Left lung (tissue), 10 donors: ENCODE measurements around the gene MACROD2. TPM values are rescaled to one million over a fixed set of nuclear protein-coding genes. Genes with fewer than 3 reads are reported as not detected.

ENCODE experiments used
- ATAC-seq: fragments of 200-7000 bp; cut with Tn5 transposase; one replicate; pipeline ENCODE4 v1.9.1; 2020; ENCODE audit warnings: moderate library complexity
- DNase-seq, 4 donors: peaks; one replicate each; pipeline ENCODE4 v3.0.0-alpha.2; 2013 to 2020
- H3K27ac ChIP-seq, 2 donors: fragments of 200-600 bp; sonication (generic) in 1 of 2; one replicate each; pipeline versions ENCODE4 v1.5.0 to v1.8.0; 2020 to 2021
- H3K27me3 ChIP-seq, 2 donors: fragments of 200-600 bp; sonication (generic) in 1 of 2; one replicate each; pipeline versions ENCODE4 v1.5.0 to v1.8.0; 2020 to 2021
- H3K36me3 ChIP-seq, 2 donors: fragments of 200-600 bp; sonication (generic) in 1 of 2; one replicate each; pipeline versions ENCODE4 v1.5.0 to v1.8.0; 2020 to 2021
- H3K4me1 ChIP-seq, 2 donors: fragments of 200-600 bp; one replicate each; pipeline ENCODE4 v1.8.0; 2021
- H3K4me3 ChIP-seq, 2 donors: fragments of 200-600 bp; sonication (generic) in 1 of 2; one replicate each; pipeline versions ENCODE4 v1.5.0 to v1.8.0; 2020 to 2021; ENCODE audit warnings: mild to moderate bottlenecking in 1 of 2
- H3K9me3 ChIP-seq, 2 donors: fragments of 200-600 bp; sonication (generic) in 1 of 2; one replicate each; pipeline versions ENCODE4 v1.5.0 to v1.8.0; 2020 to 2021
- CTCF ChIP-seq, 2 donors: fragments of 200-600 bp; sonication (generic) in 1 of 2; IDR thresholded peaks; one replicate each; pipeline versions ENCODE4 v1.5.0 to v1.8.0; 2021; ENCODE audit warnings: antibody characterized with exemption in 2 of 2
- intact Hi-C, 2 donors: fragments of 100-400 bp; cut with DNase I; formaldehyde crosslinking; loops; one replicate each; pipeline versions ENCODE4 v1.11.2 to v1.14.2; 2022
- polyA plus RNA-seq, 6 donors: library from polyadenylated mRNA; unstranded; fragments of 120-200 nt; gene quantifications; one replicate each; pipeline ENCODE4 v1.2.1, GENCODE V29; 2013; ENCODE audit not compliant: insufficient read length in 6 of 6
- total RNA-seq, 2 donors: library from RNA; stranded (reverse); fragmentation: NEBNext Ultra II Directional; extraction: Animal tissue kit (Norgen Biotek cat#: 25700); gene quantifications; one replicate each; pipeline ENCODE4 v1.2.1, GENCODE V29; 2021
- donor health status: DM: no; HTN: yes; CAD: no.
- donor health status: DM: no; HTN: no; CAD: no.

Gene MACROD2
- total and polyA plus RNA-seq, 8 donors: 6.1 to 23.6 (median 8.9) TPM

- H3K27me3 ChIP-seq: no peaks in the 10 kb centered on the region
- no peak for TF ChIP-seq CTCF (IDR thresholded peaks at IDR 0.05)
- DNase-seq (no peak), ATAC-seq (peak; percentile 33)
- H3K36me3 ChIP-seq: no peaks in the 10 kb centered on the region
- H3K4me3 ChIP-seq: no peak overlapping the region
- peak overlapping the region in 1 of 2 donors; percentile 3 for H3K27ac ChIP-seq
- peaks cover 0 to 4% of the 10 kb centered on the region in 2 donors for H3K9me3 ChIP-seq
- H3K4me1 ChIP-seq: no peaks in the 10 kb centered on the region
- intact Hi-C loops: no loop called here
These were observed 1677.9 kb downstream of the MACROD2 start for GRCh38 chr20:15673206-15673605.

GRCh38 chr20:15674253-15675060 lies 1679.1 kb downstream of the MACROD2 start:
- Histone ChIP-seq H3K36me3 (no peaks in the 10 kb centered on the region), H3K4me3 (no peak overlapping the region), H3K4me1 (no peaks in the 10 kb centered on the region), H3K27ac (no peak overlapping the region), H3K9me3 (peaks cover 0 to 4% of the 10 kb centered on the region in 2 donors), H3K27me3 (no peaks in the 10 kb centered on the region)
- no peak for TF ChIP-seq CTCF (IDR thresholded peaks at IDR 0.05)
- intact Hi-C loops: no loop called here
- DNase-seq (no peak), ATAC-seq (no peak)

GRCh38 chr20:15675061-15675514 lies 1679.8 kb downstream of the MACROD2 start:
- Histone ChIP-seq H3K9me3 (peaks cover 0 to 4% of the 10 kb centered on the region in 2 donors), H3K4me3 (no peak overlapping the region), H3K4me1 (no peaks in the 10 kb centered on the region), H3K27ac (no peak overlapping the region), H3K36me3 (no peaks in the 10 kb centered on the region), H3K27me3 (no peaks in the 10 kb centered on the region)
- intact Hi-C loops: no loop called here
- TF ChIP-seq CTCF (IDR thresholded peaks at IDR 0.05): no peak
- ATAC-seq: no peak
- no peak for DNase-seq

GRCh38 chr20:15675813-15676484 lies 1680.6 kb downstream of the MACROD2 start:
- no peaks in the 10 kb centered on the region for H3K36me3 ChIP-seq
- TF ChIP-seq CTCF (IDR thresholded peaks at IDR 0.05): no peak
- no peak overlapping the region for H3K4me3 ChIP-seq
- no peak for DNase-seq
- no peaks in the 10 kb centered on the region for H3K27me3 ChIP-seq
- peaks cover 0 to 4% of the 10 kb centered on the region in 2 donors for H3K9me3 ChIP-seq
- intact Hi-C loops: no loop called here
- no peak for ATAC-seq
- no peaks in the 10 kb centered on the region for H3K4me1 ChIP-seq
- H3K27ac ChIP-seq: no peak overlapping the region

- DNase-seq: no peak
- Histone ChIP-seq H3K27me3 (no peaks in the 10 kb centered on the region), H3K9me3 (peaks cover 0 to 4% of the 10 kb centered on the region in 2 donors), H3K27ac (no peak overlapping the region), H3K4me3 (no peak overlapping the region), H3K4me1 (no peaks in the 10 kb centered on the region), H3K36me3 (no peaks in the 10 kb centered on the region)
- intact Hi-C loops: no loop called here
- no peak for TF ChIP-seq CTCF (IDR thresholded peaks at IDR 0.05)
- ATAC-seq: no peak
These were observed 1681.5 kb downstream of the MACROD2 start for GRCh38 chr20:15676815-15677214.
